GM21723 (cell line): ENCODE measurements around the gene MAML3.

Experiments
- ATAC-seq: cut with Tn5 transposase; IDR thresholded peaks from one replicate; pipeline ENCODE4 v1.9.1; 2021; ENCODE audit warnings: mild to moderate bottlenecking, moderate library complexity; ENCODE audit not compliant: unreplicated experiment

MAML3 gene

DNA sequence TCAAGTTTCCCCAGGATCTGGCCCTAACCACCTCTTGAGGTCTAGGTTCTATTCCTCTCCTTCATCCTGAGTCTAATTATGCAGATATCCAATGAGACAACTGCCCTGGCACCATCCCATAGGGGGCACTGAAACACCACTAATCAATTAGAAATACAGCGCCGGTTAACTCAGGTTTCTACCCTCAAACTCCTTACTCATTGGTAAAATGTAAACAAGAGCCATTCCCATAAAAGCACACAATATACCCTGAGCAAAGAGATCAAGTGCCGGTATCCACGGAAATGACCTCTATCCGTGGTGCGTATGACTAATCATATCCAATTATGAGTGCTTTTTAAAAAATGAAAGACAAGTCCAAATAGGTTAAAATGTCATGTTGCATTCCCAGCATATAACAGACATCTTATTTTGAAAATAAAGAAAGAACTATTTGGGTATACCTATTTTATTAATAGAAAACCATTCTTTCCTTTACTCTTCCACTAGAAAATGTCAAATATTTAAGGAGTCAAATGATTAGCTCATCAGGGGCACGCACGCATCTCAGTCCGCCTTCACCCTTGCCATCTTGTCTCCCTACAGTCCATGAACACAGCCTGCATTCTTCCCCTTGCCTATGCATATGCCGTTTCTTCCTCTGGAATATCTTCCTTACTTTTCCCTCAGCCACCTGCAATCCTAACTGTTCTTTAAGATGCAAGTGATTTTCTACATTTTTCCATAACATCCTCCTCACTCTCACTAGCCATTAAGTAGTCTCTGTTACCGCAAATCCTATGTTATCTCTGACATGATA lies 141.1 kb downstream of the MAML3 start:
- ATAC-seq = no peak

DNA sequence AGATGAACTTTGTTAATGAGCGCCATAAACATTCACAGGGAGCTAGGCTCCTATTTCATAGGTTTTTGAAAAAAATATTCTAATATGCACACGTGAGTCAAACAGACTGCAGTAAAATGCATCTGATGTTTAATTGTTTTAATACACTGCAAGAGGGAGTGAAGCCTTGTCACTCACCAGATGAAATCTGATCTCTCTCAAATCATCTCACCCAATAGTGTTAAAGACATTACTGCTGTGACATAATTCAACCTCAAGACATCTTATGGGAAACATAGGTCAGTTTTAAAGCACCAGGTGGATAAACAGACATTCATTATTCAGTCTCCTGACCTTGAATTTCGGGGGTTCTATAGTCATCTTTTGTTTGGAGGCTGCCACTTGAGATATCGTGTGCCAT lies 148.3 kb downstream of the MAML3 start:
- no peak for ATAC-seq

DNA sequence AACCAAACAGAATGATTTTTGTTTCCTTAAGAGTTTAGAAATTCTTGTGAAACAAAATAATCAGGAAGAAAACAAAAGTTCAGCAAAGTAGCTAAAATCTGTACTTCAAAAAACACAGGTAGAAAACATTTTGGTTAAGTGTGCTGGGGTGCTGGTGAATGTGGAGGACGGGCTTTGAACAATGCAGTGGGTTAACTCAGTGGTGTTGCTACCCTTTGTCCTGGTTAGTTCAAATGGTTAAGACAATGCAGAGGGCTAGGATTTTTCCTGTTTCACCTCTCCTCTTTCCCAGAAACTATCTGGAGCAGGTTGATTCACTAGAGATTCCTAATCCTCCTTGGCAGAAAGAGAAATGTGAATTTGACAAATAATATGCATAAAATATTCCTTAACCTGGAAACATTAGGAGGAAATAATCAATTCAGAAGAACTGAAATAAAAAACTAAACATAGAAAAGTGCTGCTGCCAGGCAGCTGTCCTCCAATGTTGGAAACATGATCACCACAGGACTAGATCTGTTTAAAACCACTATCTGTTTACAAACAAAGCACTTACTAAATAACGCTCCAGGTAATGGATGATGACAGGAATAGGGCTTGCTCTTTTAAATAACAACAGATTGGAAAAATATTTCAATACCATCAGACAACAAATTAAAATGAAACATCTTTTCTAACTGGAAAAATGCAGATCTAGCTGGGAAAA lies 148.9 kb downstream of the MAML3 start:
- no peak for ATAC-seq

DNA sequence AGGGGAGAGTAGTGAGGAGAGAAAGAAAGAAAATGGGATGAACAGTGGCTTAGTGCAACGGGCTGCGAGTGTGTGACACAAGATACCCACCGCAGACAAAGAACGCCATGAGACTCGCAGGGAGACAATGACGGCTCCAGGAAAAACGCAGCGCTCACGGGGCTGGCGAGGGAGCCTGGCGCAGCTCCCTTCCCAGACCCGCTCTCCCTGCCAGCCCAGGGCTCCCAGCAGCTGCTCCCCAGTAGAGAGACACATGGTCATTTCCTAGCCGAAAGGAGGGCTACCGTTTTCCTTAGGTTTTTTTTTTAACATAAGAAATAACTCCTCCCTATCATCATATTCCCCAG lies 149.5 kb downstream of the MAML3 start:
- ATAC-seq = no peak

DNA sequence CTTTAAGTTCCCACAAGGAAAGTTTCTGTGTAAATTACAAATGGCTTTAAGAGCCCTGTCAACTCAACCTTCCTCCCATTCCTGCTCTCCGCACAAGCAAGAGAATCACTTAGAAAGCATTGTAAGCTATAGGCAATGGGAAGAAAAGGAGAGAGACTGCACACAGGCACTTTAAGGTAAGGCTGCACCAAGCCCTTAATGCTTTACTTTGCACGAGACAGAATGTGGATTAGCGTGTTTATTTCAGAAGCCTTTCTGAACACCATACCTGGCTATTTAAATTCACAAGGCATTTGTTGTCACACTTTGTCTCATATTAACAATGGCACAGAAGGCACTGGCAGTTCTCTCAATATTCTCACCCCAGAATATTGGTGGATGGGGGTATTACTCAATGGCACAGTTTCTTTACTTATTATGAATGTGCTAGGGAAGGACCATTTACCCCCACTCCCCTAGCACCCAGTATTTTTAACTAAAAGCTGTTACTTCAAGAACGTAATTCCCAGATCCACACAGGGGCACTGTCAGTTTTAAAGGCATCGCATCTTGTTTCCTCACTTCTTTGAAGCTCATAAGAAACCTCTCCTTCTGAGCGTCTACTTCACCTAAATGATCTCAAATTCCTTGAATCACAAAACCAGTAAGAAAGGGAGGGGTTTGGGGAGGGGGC lies 150.0 kb downstream of the MAML3 start:
- ATAC-seq = no peak

DNA sequence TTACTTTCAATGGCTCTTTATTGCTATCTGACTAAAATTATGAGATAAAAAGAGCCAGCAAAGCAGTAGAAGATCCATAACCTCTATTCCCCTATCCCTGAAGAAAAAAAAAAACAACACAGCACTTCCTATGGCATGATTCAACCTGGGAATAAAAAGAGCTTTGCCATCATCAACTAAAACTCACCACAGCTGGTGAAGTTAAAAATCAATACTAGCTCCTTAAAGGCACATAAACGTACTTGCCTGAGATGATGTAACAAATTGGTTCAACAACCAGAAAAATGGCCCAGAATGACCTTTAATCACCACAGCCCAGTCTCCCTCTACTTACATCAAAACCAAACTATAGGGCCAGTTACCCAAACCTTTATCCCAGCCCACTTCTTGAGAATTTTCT lies 153.8 kb downstream of the MAML3 start:
- ATAC-seq = no peak

DNA sequence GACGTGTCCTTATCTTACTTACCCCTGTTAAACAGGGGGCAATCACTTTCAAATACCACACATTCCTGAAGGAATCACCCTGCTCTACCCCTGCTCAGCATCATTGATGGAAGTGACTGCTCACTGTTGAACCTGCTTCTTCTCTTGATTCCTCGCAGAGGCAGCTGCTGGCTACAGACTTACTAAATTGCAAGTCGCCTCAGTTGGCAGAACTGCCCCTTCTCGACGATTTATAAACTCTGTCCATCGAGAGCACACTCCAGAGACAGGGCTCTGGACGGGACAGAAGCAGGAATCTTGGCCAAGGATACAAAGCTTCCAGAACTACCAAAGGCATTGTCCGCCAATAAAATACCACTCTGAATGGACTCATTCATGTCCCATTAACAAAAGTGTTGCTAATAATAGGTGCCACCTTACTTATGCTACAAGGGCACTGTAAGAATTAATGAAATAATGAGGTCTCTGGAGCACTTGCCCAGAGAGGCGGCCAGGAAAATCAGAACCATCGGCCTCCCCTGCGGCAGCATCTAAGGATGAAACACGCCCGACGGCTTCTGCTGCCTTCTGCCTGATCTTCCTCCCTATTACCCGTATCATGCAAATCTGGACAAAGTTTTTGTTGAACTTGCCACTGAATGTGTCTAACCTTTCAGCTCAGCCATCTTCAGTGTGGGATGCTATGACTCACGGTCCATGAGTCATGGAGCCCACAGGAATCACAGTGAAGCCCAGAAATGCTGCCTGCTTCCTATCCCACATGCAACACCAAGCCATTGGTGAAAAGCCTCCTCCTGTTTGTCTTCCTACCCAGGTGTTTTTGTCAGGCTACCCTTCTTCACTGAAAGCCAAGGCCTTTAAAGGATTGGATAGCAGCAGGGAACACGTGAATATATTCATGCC lies 164.9 kb downstream of the MAML3 start:
- no peak for ATAC-seq

DNA sequence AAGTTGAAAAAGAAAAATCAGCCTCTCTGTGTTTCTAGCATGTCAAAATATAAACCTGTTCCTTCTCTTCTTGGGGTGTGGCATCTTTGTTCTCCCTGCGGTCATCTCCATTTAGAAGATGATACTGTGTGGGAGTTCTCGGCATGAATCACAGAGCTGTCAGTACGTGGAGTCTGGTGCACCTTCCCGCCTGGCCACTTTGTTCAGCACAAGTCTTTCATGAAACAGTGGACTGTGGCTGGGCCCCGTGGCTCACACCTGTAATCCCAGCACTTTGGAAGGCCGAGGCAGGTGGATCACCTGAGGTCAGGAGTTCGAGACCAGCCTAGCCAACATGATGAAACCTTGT lies 166.5 kb downstream of the MAML3 start:
- no peak for ATAC-seq

DNA sequence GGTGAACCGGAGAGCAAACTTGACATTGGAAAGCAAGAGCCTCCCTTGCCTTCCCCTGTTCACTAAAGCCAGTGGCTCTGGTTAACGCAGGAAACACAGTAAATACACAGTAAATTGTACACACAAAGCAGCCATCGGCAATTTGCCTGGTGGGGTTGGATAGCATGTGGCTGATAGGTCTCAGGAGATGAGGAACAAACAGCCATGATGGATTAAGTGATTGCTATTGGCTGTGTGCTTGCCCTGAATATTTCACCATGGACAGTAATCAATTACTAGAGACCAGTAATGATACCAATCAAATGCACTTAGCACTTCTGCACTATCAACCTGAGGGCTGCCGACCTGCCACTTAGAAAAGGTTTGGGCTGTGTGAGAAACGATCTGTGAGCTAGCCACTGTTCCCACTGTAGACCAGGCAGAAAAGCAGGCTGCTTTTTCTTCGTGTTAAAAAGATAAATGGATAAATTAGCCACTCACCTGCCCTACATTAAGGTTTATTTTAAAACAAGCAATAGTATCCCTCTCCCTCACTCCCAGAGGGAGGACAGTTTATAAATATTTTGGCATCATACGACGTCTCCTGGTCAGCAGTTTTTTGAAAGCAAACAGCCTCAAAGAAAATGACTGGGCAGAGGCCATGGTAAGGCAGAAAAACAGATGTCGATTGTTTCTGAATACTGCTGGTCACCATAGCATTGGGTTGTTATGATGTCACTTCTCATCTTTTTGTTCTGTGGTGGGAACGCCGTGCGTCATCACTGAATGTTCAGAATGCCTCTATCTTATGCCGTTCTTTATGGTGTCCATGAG lies 167.1 kb downstream of the MAML3 start:
- no peak for ATAC-seq

DNA sequence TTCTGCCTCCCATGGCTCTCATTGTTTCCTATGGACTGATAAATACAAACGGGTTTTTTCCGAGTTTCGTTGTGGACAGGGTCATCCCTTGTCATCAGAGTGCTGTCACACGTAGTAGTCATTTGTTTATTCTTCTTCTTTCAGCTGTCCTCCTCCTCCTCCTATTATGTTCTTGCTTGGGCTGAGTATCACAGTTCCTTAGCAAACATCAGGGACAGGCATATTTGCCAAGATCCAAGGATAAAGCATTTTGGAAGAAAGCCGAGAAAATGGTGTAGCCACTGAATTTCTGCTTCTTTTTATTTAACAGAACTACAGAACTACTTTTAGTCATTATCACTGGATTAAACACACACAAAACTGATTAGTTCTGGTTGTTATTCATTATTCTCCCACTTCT lies 167.9 kb downstream of the MAML3 start:
- ATAC-seq = no peak

DNA sequence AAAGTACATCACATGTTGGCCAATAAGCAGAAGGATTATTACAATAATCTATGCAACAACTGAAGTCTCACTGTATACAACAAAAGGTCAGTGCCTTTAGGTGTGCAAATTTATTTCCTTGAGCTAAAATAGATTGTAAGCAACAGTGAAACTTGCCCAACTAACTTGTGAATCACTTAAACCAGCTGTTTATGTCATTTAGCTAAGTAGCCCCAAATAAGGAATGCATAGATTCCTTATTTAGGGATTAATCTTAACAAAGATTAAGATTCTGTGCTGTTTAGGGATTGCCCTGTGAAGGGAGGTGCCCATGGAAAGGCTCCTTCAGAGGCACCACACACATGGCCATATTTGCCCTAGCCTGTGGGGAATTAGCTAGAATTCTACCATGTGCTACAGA lies 168.6 kb downstream of the MAML3 start:
- ATAC-seq = no peak

DNA sequence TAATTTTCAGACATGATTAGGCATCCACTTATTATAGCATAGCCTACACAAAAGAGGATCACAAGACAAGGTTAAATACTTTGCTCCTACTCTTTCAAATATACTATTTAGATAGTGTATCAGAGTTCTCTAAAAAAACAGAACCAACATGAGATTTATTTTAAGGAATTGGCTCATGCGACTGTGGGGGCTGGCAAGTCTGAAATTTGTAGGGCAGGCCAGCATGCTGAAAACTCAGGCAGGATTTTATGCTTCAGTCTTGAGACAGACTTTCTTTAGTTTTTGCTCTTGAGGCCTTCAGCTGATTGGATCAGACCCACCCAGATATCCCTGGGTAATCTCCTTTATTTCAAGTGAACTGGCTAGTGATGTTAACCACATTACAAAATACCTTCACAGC lies 169.5 kb downstream of the MAML3 start:
- ATAC-seq = no peak

DNA sequence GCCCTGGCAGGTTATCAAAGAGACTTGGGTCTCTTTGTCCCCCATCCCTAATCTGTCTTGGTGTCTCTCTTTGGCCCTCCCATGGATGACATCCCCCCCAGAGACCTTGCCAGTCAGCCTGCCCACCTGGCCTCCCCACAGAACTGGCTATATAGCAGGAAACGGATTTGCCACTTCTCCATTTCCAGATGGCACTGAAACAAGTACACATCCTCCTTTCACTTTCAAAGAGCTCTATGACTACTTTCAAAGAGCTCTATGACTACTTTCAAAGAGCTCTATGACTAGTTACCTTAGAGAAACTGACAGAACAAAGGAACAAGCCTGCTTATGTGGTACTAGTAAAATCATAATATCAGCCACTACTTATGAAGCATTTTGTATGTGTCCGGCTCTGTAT lies 175.3 kb downstream of the MAML3 start:
- peak; percentile 90 for ATAC-seq

DNA sequence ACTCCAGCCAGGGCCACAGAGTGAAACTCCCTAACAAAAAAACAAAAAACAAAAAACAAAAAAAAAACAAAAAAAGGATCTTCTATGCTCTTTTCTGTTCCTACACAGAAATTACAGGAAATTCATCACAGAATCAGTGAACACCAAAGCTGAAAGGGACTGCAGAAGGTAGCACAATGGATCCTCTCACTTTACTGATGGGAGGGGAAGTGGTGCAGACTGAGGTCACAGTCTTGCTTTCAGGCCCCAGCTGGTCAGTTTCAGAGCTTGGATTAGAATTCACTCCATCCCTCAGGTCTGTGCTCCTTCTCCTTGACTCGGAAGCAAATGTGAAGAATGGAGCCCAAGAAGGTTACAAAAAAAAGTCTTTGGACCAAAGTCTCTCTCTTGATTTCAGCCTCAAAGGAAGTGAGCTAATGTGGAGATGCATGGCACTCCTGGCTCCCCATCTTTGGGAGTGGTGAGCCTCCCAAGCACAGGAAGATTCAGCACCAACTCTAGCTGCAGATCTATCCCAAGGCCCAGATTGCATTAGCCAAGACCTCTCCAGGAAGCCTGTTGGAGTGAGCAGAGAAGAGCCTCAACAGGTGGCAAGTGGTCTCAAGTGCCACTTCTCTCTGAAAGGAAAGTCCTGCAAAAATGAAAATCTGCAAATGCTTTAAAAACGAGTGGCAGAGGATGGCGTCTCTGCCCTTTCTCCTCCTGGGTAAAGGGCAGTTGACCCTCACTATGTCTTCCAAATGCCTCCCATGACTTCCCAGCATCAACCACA lies 176.0 kb downstream of the MAML3 start:
- ATAC-seq = peak; percentile 53

DNA sequence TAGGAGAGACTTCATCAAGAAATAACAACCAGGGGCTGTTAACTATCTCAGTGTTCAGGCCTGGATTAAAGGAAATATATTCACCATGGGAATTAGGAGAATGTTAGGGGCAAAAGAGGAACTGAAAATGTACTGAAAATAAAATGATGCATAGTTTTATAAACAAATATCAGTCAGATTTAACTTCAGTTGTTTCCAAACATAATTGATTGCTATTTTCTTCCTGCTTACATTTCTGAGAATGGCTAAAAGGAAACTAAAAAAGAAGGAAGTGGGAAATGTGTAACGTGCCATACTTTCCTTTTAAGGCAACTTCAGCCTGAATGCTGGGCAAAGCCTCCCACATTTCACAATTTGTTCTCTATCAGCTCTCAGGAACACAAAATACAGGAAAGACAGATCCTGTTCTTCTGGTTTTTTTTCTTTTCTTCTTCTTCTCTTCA lies 178.1 kb downstream of the MAML3 start:
- ATAC-seq = no peak

DNA sequence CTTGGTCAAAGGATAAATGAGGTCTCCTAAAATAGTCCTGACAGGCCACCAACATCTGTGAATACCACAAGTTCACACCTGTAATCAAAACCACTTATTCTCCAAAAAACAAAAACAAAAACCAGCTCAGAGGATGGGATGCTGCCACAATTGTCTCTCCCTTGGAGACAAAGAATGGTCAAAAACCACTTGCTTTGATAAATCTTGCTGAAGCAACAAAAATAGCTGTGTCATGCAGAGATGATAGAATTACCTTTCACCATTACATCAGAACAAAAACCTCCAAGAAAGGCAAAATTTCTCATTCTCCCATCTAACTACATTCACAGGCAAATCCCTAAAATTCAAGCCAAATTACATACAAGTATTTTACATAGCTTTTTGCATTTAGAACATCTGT lies 180.4 kb downstream of the MAML3 start:
- ATAC-seq = no peak

DNA sequence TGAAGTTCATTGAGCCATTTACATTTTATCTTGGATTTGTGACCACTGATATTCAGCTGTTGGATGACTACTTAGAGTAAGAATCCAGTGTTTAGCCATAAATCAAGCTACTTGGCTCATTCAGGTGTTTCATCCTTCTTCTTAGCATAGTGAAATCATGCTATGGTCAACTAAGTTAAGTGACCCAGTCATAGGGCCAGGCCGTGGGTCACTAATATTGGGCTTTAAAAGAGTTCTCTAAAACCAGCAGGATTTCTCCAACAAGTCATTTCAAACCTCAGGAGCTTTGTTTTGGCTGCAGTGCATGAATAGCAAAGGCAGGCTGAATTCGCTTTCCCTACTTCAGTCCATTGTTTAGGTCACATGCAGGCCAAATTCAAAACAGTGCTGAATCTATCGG lies 181.0 kb downstream of the MAML3 start:
- no peak for ATAC-seq

DNA sequence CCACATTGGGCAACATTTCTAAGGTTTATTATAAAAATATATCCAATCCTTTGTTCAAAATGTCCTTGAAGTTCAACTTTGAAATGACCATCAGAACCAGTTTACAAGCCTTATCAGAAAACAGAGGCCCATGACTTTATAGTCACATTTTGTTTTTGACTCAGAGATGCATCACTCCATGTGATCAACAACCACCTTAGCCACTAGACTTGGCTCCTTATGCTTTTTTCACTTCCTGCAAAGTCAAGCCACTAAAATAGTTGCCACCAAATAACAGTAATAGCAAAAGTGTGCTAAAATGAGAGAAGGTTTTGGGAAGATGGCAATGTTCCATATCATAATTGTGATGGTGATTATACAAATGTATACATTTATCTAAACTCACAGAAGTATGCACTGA lies 181.7 kb downstream of the MAML3 start:
- no peak for ATAC-seq

DNA sequence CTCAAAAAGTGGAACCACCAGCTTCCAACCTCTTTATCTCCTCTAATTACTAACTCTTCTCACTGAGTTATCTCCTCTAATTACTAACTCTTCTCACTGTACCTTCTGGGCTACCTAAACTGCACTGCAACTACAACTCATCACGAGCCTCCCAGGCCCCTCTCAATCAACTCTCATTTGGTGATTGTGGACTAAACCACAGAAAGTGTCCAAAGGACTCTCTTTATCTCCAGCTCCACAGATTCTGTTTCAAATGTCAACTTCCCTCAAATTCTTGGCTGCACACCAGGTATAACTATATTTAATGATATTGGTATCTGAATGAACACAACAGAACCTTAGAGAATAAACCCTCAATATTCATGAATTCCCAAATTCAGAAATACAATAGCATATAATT lies 182.9 kb downstream of the MAML3 start:
- no peak for ATAC-seq
